HG03175 (cell line): ENCODE data around the gene STRIP1.

Experiments used
- ATAC-seq: cut with Tn5 transposase; IDR thresholded peaks from one replicate; pipeline ENCODE4 v1.9.1; 2021; ENCODE audit warnings: mild to moderate bottlenecking, moderate library complexity; ENCODE audit not compliant: unreplicated experiment

The STRIP1 gene

GRCh38 chr1:110049801-110050601 is 15.6 kb downstream of the STRIP1 start:
- no peak for ATAC-seq

GRCh38 chr1:110050602-110051261 is 16.3 kb downstream of the STRIP1 start:
- no peak for ATAC-seq

GRCh38 chr1:110051262-110051648 is 16.8 kb downstream of the STRIP1 start:
- no peak for ATAC-seq

GRCh38 chr1:110053552-110054428 is 19.4 kb downstream of the STRIP1 start:
- ATAC-seq = peak; percentile 59

GRCh38 chr1:110055493-110056284 is 21.3 kb downstream of the STRIP1 start:
- ATAC-seq = no peak

GRCh38 chr1:110056285-110056683 is 21.9 kb downstream of the STRIP1 start:
- ATAC-seq = no peak

- ATAC-seq = no peak
Observed at GRCh38 chr1:110056776-110057175, 22.4 kb downstream of the STRIP1 start.

GRCh38 chr1:110057963-110058518 is 23.6 kb downstream of the STRIP1 start:
- no peak for ATAC-seq

GRCh38 chr1:110058591-110058990 is 24.2 kb downstream of the STRIP1 start:
- ATAC-seq = no peak

- ATAC-seq = no peak
Observed at GRCh38 chr1:110059133-110059863, 24.9 kb downstream of the STRIP1 start.

GRCh38 chr1:110060034-110060661 is 25.7 kb downstream of the STRIP1 start:
- peak; percentile 43 for ATAC-seq

GRCh38 chr1:110060662-110061060 is 26.2 kb downstream of the STRIP1 start:
- no peak for ATAC-seq

- no peak for ATAC-seq
Observed at GRCh38 chr1:110061341-110061740, 26.9 kb downstream of the STRIP1 start.

GRCh38 chr1:110062612-110063011 is 28.2 kb downstream of the STRIP1 start:
- no peak for ATAC-seq

- no peak for ATAC-seq
Observed at GRCh38 chr1:110063781-110064180, 29.4 kb downstream of the STRIP1 start.

- no peak for ATAC-seq
Observed at GRCh38 chr1:110064576-110065337, 30.3 kb downstream of the STRIP1 start.

- ATAC-seq = no peak
Observed at GRCh38 chr1:110065841-110066240, 31.4 kb downstream of the STRIP1 start.

GRCh38 chr1:110067479-110067892 is 33.1 kb downstream of the STRIP1 start:
- no peak for ATAC-seq
